ENCODE measurements around the gene ACYP2.
"Not testable (repeated sequence)": the region's sequence is repeated elsewhere in the genome, so short reads cannot be mapped to it uniquely, and the experiment has no call there.

The ACYP2 gene

DNA sequence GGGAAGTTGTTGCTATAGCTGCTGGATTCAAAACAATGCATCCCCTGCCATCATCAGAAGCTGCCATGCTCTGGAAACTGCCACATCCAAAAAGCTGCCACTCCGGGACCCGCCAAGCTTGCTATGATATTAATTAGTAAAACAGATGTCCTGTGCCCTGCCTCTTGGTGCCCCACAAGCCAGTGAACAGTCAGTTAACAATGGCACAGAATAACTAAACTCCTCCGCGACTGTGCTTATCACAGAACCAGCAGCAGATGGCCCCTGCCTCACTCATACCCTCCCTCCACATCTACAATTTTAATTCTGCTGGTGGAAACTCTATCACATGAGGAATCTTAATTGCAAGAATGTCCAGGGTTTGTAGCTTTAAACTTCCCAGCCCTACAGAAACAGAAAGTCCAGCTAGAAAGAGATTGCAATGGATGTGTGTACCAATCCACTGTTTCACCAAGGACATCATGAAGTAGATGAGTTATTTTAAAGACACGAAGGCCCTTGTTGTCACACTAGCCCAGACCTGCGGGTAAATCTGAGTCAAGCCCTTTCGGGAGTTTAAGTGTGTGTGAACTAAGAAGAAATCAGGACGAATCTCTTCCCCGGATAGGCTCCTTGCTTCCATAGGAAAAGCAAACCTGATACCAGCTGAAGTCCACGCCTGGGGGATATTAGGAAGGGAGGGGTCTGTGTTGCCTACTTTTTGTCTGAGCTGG, 7.4 kb upstream of the ACYP2 start:
- TF ChIP-seq, protein P1, sequence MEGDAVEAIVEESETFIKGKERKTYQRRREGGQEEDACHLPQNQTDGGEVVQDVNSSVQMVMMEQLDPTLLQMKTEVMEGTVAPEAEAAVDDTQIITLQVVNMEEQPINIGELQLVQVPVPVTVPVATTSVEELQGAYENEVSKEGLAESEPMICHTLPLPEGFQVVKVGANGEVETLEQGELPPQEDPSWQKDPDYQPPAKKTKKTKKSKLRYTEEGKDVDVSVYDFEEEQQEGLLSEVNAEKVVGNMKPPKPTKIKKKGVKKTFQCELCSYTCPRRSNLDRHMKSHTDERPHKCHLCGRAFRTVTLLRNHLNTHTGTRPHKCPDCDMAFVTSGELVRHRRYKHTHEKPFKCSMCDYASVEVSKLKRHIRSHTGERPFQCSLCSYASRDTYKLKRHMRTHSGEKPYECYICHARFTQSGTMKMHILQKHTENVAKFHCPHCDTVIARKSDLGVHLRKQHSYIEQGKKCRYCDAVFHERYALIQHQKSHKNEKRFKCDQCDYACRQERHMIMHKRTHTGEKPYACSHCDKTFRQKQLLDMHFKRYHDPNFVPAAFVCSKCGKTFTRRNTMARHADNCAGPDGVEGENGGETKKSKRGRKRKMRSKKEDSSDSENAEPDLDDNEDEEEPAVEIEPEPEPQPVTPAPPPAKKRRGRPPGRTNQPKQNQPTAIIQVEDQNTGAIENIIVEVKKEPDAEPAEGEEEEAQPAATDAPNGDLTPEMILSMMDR (IDR thresholded peaks at IDR 0.05; ENCODE audit: control insufficient read depth, extremely low read depth, insufficient read depth): no peak
- DNase-seq (ENCODE audit: low read depth): no peak
- H3K4me3 ChIP-seq (ENCODE audit: low read depth, low read length): no peak overlapping the region

DNA sequence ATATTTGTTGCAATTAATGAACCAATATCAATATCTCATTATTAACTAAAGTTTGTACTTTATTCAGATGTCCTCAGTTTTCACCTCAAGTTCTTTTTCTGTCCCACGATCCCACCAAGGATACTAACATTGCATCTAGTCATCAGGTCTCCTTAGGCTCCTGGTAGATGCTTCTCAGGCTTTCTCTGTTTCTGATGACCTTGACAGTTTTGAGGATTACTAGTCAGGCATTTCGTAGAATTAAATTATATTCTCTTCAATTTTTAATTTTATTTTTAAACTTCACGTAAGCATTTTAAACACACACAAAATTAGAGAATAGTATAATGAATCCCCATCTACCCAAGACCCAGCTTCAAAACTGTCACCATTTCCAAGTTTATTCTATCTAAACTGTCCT, 5.6 kb upstream of the ACYP2 start:
- DNase-seq (ENCODE audit: low read depth): no peak
- TF ChIP-seq, protein P1 (IDR thresholded peaks at IDR 0.05; ENCODE audit: control insufficient read depth, extremely low read depth, insufficient read depth): no peak
- H3K4me3 ChIP-seq (ENCODE audit: low read depth, low read length): no peak overlapping the region

DNA sequence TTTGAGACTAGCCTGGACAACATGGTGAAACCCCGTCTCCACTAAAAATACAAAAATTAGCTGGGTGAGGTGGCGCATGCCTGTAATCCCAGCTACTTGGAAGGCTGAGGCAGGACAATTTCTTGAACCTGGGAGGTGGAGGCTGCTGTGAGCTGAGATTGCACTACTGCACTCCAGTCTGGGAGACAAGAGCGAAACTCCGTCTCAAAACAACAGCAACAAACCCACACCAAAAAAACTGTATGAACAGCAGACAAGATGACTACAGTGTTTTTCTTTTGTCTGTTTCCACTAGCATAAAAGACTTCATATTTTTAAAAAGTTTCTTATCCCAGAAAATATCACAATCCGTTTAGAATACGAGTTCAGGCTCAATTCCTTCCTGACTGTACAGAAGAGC, 936 bp upstream of the ACYP2 start:
- peak overlapping the region; percentile 65 for H3K4me3 ChIP-seq (ENCODE audit: low read depth, low read length)
- DNase-seq (ENCODE audit: low read depth): not testable (repeated sequence)

DNA sequence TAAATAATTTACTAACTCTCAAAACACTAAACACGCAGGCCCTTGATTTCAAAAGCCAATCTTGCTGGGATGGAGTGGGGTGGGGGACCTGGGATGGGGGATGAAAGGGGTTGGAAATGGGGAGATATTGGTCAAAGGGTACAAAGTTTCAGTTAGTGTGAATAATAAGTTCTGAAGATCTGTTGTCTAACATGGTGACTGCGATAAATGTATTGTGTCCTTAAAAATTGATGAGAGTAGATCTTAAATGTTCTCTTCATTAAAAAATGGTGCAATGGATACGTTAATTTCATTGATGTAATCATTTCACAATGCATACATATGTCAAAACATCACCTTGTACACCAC, 505 bp upstream of the ACYP2 start:
- TF ChIP-seq, protein P1 (IDR thresholded peaks at IDR 0.05; ENCODE audit: control insufficient read depth, extremely low read depth, insufficient read depth): no peak
- peak overlapping the region; percentile 65 for H3K4me3 ChIP-seq (ENCODE audit: low read depth, low read length)
- DNase-seq (ENCODE audit: low read depth): no peak

DNA sequence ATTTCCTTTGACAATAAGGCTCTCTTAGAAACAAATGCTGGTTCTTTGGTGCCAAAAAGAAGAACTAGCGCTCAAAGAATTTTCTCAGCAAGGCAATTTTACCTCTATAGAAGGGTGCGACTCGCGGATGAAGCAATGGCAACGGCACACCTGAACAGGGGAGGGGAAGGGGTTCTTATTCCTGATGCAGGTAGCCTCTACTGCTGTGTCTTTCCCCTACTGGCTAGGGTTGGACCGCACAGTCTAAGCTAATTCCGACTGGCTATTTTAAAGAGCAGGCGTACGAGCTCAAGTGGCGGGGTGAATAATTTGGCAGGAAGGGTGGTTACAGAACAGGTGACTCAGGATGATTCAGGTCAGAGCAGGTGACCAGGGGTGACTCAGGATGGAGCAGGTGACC, 1.2 kb downstream of the ACYP2 start:
- DNase-seq (ENCODE audit: low read depth); H3K4me3 ChIP-seq (ENCODE audit: low read depth, low read length): not testable (repeated sequence)

DNA sequence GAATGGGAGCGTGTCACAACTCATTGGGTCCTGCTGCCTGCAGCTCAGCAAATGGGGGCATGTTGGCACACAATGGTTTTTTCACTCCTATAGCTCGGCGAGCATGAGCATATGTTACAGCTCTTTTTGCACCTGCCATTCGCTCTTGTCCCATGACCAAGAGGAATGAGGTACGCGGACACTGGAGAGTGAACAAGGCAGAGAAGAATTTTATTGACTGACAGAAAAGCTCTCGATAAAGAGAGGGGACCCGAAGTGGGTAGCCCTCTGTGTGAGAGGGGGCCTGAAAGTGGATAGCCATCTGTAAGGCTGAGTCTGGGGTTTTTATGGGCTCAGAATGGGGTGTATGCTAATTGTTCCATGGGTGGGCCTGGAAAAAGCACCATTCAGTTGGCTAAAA, 5.5 kb downstream of the ACYP2 start:
- DNase-seq (ENCODE audit: low read depth): no peak
- TF ChIP-seq, protein P1 (IDR thresholded peaks at IDR 0.05; ENCODE audit: control insufficient read depth, extremely low read depth, insufficient read depth): no peak
- no peak overlapping the region for H3K4me3 ChIP-seq (ENCODE audit: low read depth, low read length)

DNA sequence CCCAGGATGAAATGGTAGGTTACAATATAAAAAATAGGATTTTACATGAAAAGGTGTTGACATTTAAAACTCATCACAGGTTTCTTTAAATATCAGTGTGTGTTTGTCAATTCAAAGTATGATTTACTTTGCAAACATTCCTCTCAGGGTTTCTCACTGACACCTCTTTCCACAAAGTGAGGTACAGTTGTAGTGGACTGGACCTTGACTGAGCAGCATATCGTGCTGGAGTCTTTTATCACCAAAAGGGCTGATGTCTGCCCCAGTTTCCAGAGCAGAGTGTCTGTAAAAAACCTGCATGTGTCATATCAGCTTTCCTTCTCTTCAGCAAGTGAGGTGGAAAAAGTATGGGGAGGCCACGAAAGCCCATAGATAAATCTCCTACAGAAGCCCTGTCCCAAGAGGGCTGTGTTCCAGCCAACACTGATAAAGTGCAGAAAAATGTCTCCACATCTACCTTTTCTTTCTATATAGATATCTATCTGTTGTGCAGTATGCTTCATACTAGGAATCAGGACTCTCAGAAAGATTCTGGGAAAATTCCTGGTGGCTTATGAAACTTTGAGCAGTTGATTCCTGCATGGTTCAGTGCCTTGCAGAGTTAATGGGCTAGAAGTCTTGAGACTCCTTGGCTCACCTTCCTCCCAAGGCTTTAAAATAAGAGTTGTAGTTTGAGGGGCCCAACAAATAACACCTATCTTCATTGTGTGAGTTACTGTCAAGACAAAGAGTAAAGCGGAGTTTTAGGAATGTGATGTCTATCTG, 6.9 kb downstream of the ACYP2 start:
- DNase-seq (ENCODE audit: low read depth): no peak
- no peak overlapping the region for H3K4me3 ChIP-seq (ENCODE audit: low read depth, low read length)
- TF ChIP-seq, protein P1 (IDR thresholded peaks at IDR 0.05; ENCODE audit: control insufficient read depth, extremely low read depth, insufficient read depth): no peak

DNA sequence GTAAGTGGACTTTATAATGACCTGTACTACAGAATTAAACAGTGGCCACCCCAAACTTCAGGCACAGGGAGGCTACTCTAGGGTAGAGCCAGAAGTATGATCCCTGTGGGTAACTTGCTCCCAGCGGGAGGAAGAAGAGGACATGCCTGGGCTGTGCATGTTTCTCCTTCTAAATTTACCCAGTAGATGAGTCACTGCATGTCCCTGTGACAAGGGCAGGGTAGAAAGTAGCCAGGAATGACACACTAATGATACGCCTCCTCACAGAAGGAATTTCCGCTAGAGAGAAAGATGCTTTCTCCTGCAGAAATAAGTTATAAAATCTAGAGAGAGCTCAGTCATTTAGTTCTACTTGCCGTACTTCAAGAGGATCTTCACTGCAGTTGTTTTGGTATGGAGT, 7.5 kb downstream of the ACYP2 start:
- TF ChIP-seq, protein P1 (IDR thresholded peaks at IDR 0.05; ENCODE audit: control insufficient read depth, extremely low read depth, insufficient read depth): no peak
- no peak overlapping the region for H3K4me3 ChIP-seq (ENCODE audit: low read depth, low read length)
- DNase-seq (ENCODE audit: low read depth): no peak

DNA sequence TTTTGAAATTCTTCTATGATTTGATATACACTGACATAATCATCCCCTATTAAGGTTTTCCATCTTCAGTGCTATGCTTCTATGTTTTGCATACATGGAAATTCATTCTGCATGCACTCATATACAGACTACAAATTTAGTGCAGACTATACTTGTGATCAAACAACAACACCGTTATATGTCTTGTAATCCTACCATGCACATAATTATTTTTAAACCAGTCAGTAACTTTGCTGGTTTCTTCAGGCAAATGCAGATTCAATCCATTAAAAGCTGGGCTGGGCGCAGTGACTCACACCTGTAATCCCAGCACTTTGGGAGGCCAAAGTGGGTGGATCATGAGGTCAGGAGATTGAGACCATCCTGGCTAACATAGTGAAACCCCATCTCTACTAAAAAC, 11.8 kb downstream of the ACYP2 start:
- not testable (repeated sequence) for DNase-seq (ENCODE audit: low read depth)

More for the DNA sequence above, 11.8 kb downstream of the ACYP2 start:
- not testable (repeated sequence) for H3K4me3 ChIP-seq (ENCODE audit: low read depth, low read length)

Measured in LNCaP clone FGC (cell line).